Karpas-422 (cell line): ENCODE measurements around the gene MED17. TPM values are rescaled to one million over a fixed set of nuclear protein-coding genes. Genes with fewer than 3 reads are reported as not detected.

Source experiments
- DNase-seq: peaks from one replicate; pipeline ENCODE4 v3.0.0-alpha.2; 2015
- H2AFZ ChIP-seq: fragments of 200-600 bp; sonication (generic); 2 replicates; pipeline ENCODE4 v1.6.1; 2014; ENCODE audit warnings: antibody characterized with exemption, low read length, mixed read lengths
- H3K27ac ChIP-seq: fragments of 200-600 bp; sonication (generic); 2 replicates; pipeline ENCODE4 v1.5.1; 2014; ENCODE audit warnings: mild to moderate bottlenecking, low read length, moderate library complexity
- H3K27me3 ChIP-seq: fragments of 200-600 bp; sonication (generic); 2 replicates; pipeline ENCODE4 v1.6.1; 2014; ENCODE audit warnings: low read length, mixed read lengths
- H3K36me3 ChIP-seq: fragments of 200-600 bp; sonication (generic); 2 replicates; pipeline ENCODE4 v1.6.1; 2014; ENCODE audit warnings: low read length, mixed read lengths; ENCODE audit not compliant: insufficient read depth
- H3K4me1 ChIP-seq: fragments of 200-600 bp; sonication (generic); 2 replicates; pipeline ENCODE4 v1.6.1; 2014; ENCODE audit warnings: mild to moderate bottlenecking, low read length, mixed read lengths
- H3K4me2 ChIP-seq: fragments of 200-600 bp; sonication (generic); 2 replicates; pipeline ENCODE4 v1.6.1; 2014; ENCODE audit warnings: low read length, low read depth, mild to moderate bottlenecking; ENCODE audit not compliant: poor library complexity, severe bottlenecking
- H3K4me3 ChIP-seq: fragments of 200-600 bp; sonication (generic); 2 replicates; pipeline ENCODE4 v1.5.1; 2014; ENCODE audit warnings: mild to moderate bottlenecking, antibody characterized with exemption, low read length, mixed read lengths
- H3K79me2 ChIP-seq: fragments of 200-600 bp; sonication (generic); 2 replicates; pipeline ENCODE4 v1.6.1; 2014; ENCODE audit warnings: mild to moderate bottlenecking, low read length, mixed read lengths
- H3K9ac ChIP-seq: fragments of 200-600 bp; sonication (generic); 2 replicates; pipeline ENCODE4 v1.6.0; 2014; ENCODE audit warnings: low read length
- H3K9me2 ChIP-seq: fragments of 200-600 bp; sonication (generic), shearing (Covaris generic); replicated peaks from 2 replicates; pipeline ENCODE4 v1.6.0; 2014; ENCODE audit warnings: mild to moderate bottlenecking, low read length, moderate library complexity; ENCODE audit not compliant: insufficient read depth
- H3K9me3 ChIP-seq: fragments of 300-700, 200-600 bp; sonication (generic); 2 replicates; pipeline ENCODE4 v1.6.1; 2014; ENCODE audit warnings: low read length, mixed read lengths
- H4K20me1 ChIP-seq: fragments of 200-600 bp; sonication (generic); 2 replicates; pipeline ENCODE4 v1.6.1; 2014; ENCODE audit warnings: mild to moderate bottlenecking, antibody characterized with exemption, low read length, low read depth; ENCODE audit not compliant: insufficient read depth
- total RNA-seq: library from RNA; depleted of rRNA; stranded (reverse); fragments of >200 nt; shearing (Covaris generic); gene quantifications from 2 replicates; pipeline ENCODE4 v1.2.3, GENCODE V29; 2014; ENCODE audit warnings: low replicate concordance

MED17 gene
- total RNA-seq, 1 experiment from 2014 or later, result 77.4 TPM

GRCh38 chr11:93823210-93823609, 39.1 kb downstream of the MED17 start:
- no peak overlapping the region for H3K27ac ChIP-seq
- H2AFZ ChIP-seq, result no peak overlapping the region
- H3K4me3 ChIP-seq, result no peak overlapping the region
- H3K36me3 ChIP-seq, result no peaks in the 10 kb centered on the region
- H3K9me3 ChIP-seq, result no peaks in the 10 kb centered on the region
- no peaks in the 10 kb centered on the region for H4K20me1 ChIP-seq
- no peak overlapping the region for H3K4me2 ChIP-seq
- no peaks in the 10 kb centered on the region for H3K79me2 ChIP-seq
- H3K9me2 ChIP-seq, result no peaks in the 10 kb centered on the region
- no peaks in the 10 kb centered on the region for H3K27me3 ChIP-seq
- no peak overlapping the region for H3K9ac ChIP-seq
- DNase-seq, result no peak
- H3K4me1 ChIP-seq, result no peaks in the 10 kb centered on the region

GRCh38 chr11:93827363-93827762, 43.3 kb downstream of the MED17 start:
- H3K4me1 ChIP-seq, result no peaks in the 10 kb centered on the region
- H3K27me3 ChIP-seq, result no peaks in the 10 kb centered on the region
- DNase-seq, result no peak
- no peak overlapping the region for H3K27ac ChIP-seq
- no peaks in the 10 kb centered on the region for H4K20me1 ChIP-seq
- H3K4me3 ChIP-seq, result no peak overlapping the region
- H2AFZ ChIP-seq, result no peak overlapping the region
- no peak overlapping the region for H3K9ac ChIP-seq
- H3K9me2 ChIP-seq, result no peaks in the 10 kb centered on the region
- H3K4me2 ChIP-seq, result no peak overlapping the region
- H3K9me3 ChIP-seq, result no peaks in the 10 kb centered on the region
- H3K36me3 ChIP-seq, result no peaks in the 10 kb centered on the region
- no peaks in the 10 kb centered on the region for H3K79me2 ChIP-seq

- Histone ChIP-seq H3K36me3 (no peaks in the 10 kb centered on the region), H3K79me2 (no peaks in the 10 kb centered on the region), H4K20me1 (no peaks in the 10 kb centered on the region), H3K4me2 (no peak overlapping the region), H3K9ac (no peak overlapping the region), H2AFZ (no peak overlapping the region), H3K9me2 (no peaks in the 10 kb centered on the region), H3K4me3 (no peak overlapping the region), H3K27me3 (no peaks in the 10 kb centered on the region), H3K4me1 (no peaks in the 10 kb centered on the region), H3K27ac (no peak overlapping the region), H3K9me3 (no peaks in the 10 kb centered on the region)
- DNase-seq, result no peak
These were observed 45.5 kb downstream of the MED17 start for GRCh38 chr11:93829598-93829997.

- H2AFZ ChIP-seq, result no peak overlapping the region
- no peak overlapping the region for H3K4me2 ChIP-seq
- no peaks in the 10 kb centered on the region for H3K9me3 ChIP-seq
These were observed 47.5 kb downstream of the MED17 start for GRCh38 chr11:93831343-93832127.

GRCh38 chr11:93832780-93833179, 48.7 kb downstream of the MED17 start:
- Histone ChIP-seq H3K9me2 (no peaks in the 10 kb centered on the region), H3K27me3 (no peaks in the 10 kb centered on the region), H4K20me1 (no peaks in the 10 kb centered on the region), H3K4me3 (no peak overlapping the region), H3K4me1 (no peaks in the 10 kb centered on the region), H3K79me2 (no peaks in the 10 kb centered on the region), H2AFZ (no peak overlapping the region), H3K36me3 (no peaks in the 10 kb centered on the region), H3K9me3 (no peaks in the 10 kb centered on the region), H3K27ac (no peak overlapping the region), H3K4me2 (no peak overlapping the region), H3K9ac (no peak overlapping the region)
- no peak for DNase-seq

More at GRCh38 chr11:93831343-93832127, 47.5 kb downstream of the MED17 start:
- no peak for DNase-seq
- Histone ChIP-seq H4K20me1 (no peaks in the 10 kb centered on the region), H3K4me1 (no peaks in the 10 kb centered on the region), H3K79me2 (no peaks in the 10 kb centered on the region), H3K36me3 (no peaks in the 10 kb centered on the region), H3K9me2 (no peaks in the 10 kb centered on the region), H3K4me3 (no peak overlapping the region), H3K9ac (no peak overlapping the region), H3K27me3 (no peaks in the 10 kb centered on the region), H3K27ac (no peak overlapping the region)

GRCh38 chr11:93838967-93839366, 54.9 kb downstream of the MED17 start:
- Histone ChIP-seq H3K27ac (no peak overlapping the region), H3K4me2 (no peak overlapping the region), H4K20me1 (no peaks in the 10 kb centered on the region), H3K36me3 (no peaks in the 10 kb centered on the region), H3K79me2 (no peaks in the 10 kb centered on the region), H3K27me3 (no peaks in the 10 kb centered on the region), H3K4me1 (no peaks in the 10 kb centered on the region), H3K9me3 (no peaks in the 10 kb centered on the region), H2AFZ (no peak overlapping the region), H3K9ac (no peak overlapping the region), H3K9me2 (no peaks in the 10 kb centered on the region), H3K4me3 (no peak overlapping the region)
- DNase-seq, result peak; percentile 53

- no peak for DNase-seq
- H3K4me2 ChIP-seq, result no peak overlapping the region
- no peak overlapping the region for H3K27ac ChIP-seq
- no peaks in the 10 kb centered on the region for H3K4me1 ChIP-seq
- H2AFZ ChIP-seq, result no peak overlapping the region
- no peaks in the 10 kb centered on the region for H3K36me3 ChIP-seq
- H3K9ac ChIP-seq, result no peak overlapping the region
- no peaks in the 10 kb centered on the region for H3K27me3 ChIP-seq
- H3K4me3 ChIP-seq, result no peak overlapping the region
- no peaks in the 10 kb centered on the region for H3K9me2 ChIP-seq
- no peaks in the 10 kb centered on the region for H3K79me2 ChIP-seq
- H4K20me1 ChIP-seq, result no peaks in the 10 kb centered on the region
- no peaks in the 10 kb centered on the region for H3K9me3 ChIP-seq
These were observed 56.1 kb downstream of the MED17 start for GRCh38 chr11:93840180-93840579.

- no peaks in the 10 kb centered on the region for H3K9me3 ChIP-seq
- H3K36me3 ChIP-seq, result no peaks in the 10 kb centered on the region
- H4K20me1 ChIP-seq, result no peaks in the 10 kb centered on the region
- H3K79me2 ChIP-seq, result no peaks in the 10 kb centered on the region
- H3K4me1 ChIP-seq, result no peaks in the 10 kb centered on the region
- no peak for DNase-seq
- H3K9me2 ChIP-seq, result no peaks in the 10 kb centered on the region
- H3K27ac ChIP-seq, result no peak overlapping the region
- H3K4me3 ChIP-seq, result no peak overlapping the region
- H3K27me3 ChIP-seq, result no peaks in the 10 kb centered on the region
- no peak overlapping the region for H3K4me2 ChIP-seq
- H3K9ac ChIP-seq, result no peak overlapping the region
- no peak overlapping the region for H2AFZ ChIP-seq
These were observed 56.9 kb downstream of the MED17 start for GRCh38 chr11:93840981-93841380.
